Muscle layer of duodenum (tissue), 2 donors: ENCODE data around the gene IL17REL.

Experiments used
- H3K27ac ChIP-seq: one replicate; pipeline ENCODE4 v1.7.0; 2013; ENCODE audit warnings: mild to moderate bottlenecking, low read length
- H3K27me3 ChIP-seq: one replicate; pipeline ENCODE4 v1.7.0; 2013; ENCODE audit warnings: low read depth, mild to moderate bottlenecking, control low read depth, low read length
- H3K36me3 ChIP-seq, 2 donors: one replicate each; pipeline ENCODE4 v1.7.0; 2013; ENCODE audit warnings: low read length in 2 of 2, control low read depth in 1 of 2, mild to moderate bottlenecking in 1 of 2; ENCODE audit not compliant: insufficient read depth in 2 of 2, control insufficient read depth in 1 of 2
- H3K4me1 ChIP-seq, 2 donors: one replicate each; pipeline ENCODE4 v1.7.0; 2013; ENCODE audit warnings: low read length in 2 of 2, mild to moderate bottlenecking in 2 of 2, control low read depth in 1 of 2, moderate library complexity in 1 of 2; ENCODE audit not compliant: insufficient read depth in 2 of 2, control insufficient read depth in 1 of 2
- H3K4me3 ChIP-seq, 2 donors: one replicate each; pipeline ENCODE4 v1.7.0; 2013; ENCODE audit warnings: low read length in 2 of 2, low read depth in 1 of 2, mild to moderate bottlenecking in 1 of 2
- H3K9me3 ChIP-seq, 2 donors: one replicate each; pipeline ENCODE4 v1.7.0; 2013; ENCODE audit warnings: low read length in 2 of 2, control low read depth in 1 of 2, mild to moderate bottlenecking in 1 of 2; ENCODE audit not compliant: control insufficient read depth in 1 of 2
- donor health status: healthy.

Gene IL17REL

GRCh38 chr22:50031189-50032091 lies 18.9 kb upstream of the IL17REL start:
- Histone ChIP-seq H3K4me1 (peaks cover 0 to 9% of the 10 kb centered on the region in 2 donors), H3K9me3 (no peaks in the 10 kb centered on the region), H3K27ac (no peak overlapping the region), H3K27me3 (no peaks in the 10 kb centered on the region), H3K4me3 (no peak overlapping the region), H3K36me3 (no peaks in the 10 kb centered on the region)

- H3K4me3 ChIP-seq: no peak overlapping the region
- no peaks in the 10 kb centered on the region for H3K36me3 ChIP-seq
- no peak overlapping the region for H3K27ac ChIP-seq
Measured at GRCh38 chr22:50030297-50031188, 18.0 kb upstream of the IL17REL start.

GRCh38 chr22:50027639-50028537 lies 15.3 kb upstream of the IL17REL start:
- no peak overlapping the region for H3K4me3 ChIP-seq
- no peaks in the 10 kb centered on the region for H3K9me3 ChIP-seq
- H3K4me1 ChIP-seq: peaks cover 0 to 9% of the 10 kb centered on the region in 2 donors
- no peaks in the 10 kb centered on the region for H3K36me3 ChIP-seq
- no peak overlapping the region for H3K27ac ChIP-seq
- no peaks in the 10 kb centered on the region for H3K27me3 ChIP-seq

More at GRCh38 chr22:50030297-50031188, 18.0 kb upstream of the IL17REL start:
- Histone ChIP-seq H3K27me3 (no peaks in the 10 kb centered on the region), H3K4me1 (peaks cover 0 to 9% of the 10 kb centered on the region in 2 donors), H3K9me3 (no peaks in the 10 kb centered on the region)

GRCh38 chr22:50025993-50026392 lies 13.4 kb upstream of the IL17REL start:
- no peaks in the 10 kb centered on the region for H3K36me3 ChIP-seq
- peaks cover 0 to 9% of the 10 kb centered on the region in 2 donors for H3K4me1 ChIP-seq
- H3K27ac ChIP-seq: no peak overlapping the region
- no peaks in the 10 kb centered on the region for H3K9me3 ChIP-seq
- H3K27me3 ChIP-seq: no peaks in the 10 kb centered on the region
- H3K4me3 ChIP-seq: no peak overlapping the region

GRCh38 chr22:50022171-50022819 lies 9.7 kb upstream of the IL17REL start:
- Histone ChIP-seq H3K27me3 (peaks cover 7% of the 10 kb centered on the region), H3K9me3 (no peaks in the 10 kb centered on the region), H3K4me1 (no peaks in the 10 kb centered on the region), H3K4me3 (no peak overlapping the region), H3K27ac (no peak overlapping the region), H3K36me3 (no peaks in the 10 kb centered on the region)

- Histone ChIP-seq H3K36me3 (no peaks in the 10 kb centered on the region), H3K27me3 (peaks cover 7% of the 10 kb centered on the region), H3K9me3 (no peaks in the 10 kb centered on the region), H3K27ac (no peak overlapping the region), H3K4me1 (no peaks in the 10 kb centered on the region), H3K4me3 (no peak overlapping the region)
Measured at GRCh38 chr22:50020606-50021005, 8.0 kb upstream of the IL17REL start.

GRCh38 chr22:50019316-50019715 lies 6.8 kb upstream of the IL17REL start:
- H3K4me1 ChIP-seq: peaks cover 0 to 7% of the 10 kb centered on the region in 2 donors
- H3K9me3 ChIP-seq: no peaks in the 10 kb centered on the region
- peaks cover 7% of the 10 kb centered on the region for H3K27me3 ChIP-seq
- no peak overlapping the region for H3K27ac ChIP-seq
- H3K36me3 ChIP-seq: no peaks in the 10 kb centered on the region
- H3K4me3 ChIP-seq: no peak overlapping the region

- H3K27me3 ChIP-seq: peaks cover 13% of the 10 kb centered on the region
- no peaks in the 10 kb centered on the region for H3K36me3 ChIP-seq
- H3K4me1 ChIP-seq: peaks cover 0 to 7% of the 10 kb centered on the region in 2 donors
- no peak overlapping the region for H3K27ac ChIP-seq
- no peak overlapping the region for H3K4me3 ChIP-seq
- H3K9me3 ChIP-seq: no peaks in the 10 kb centered on the region
Measured at GRCh38 chr22:50018608-50019285, 6.2 kb upstream of the IL17REL start.

GRCh38 chr22:50017701-50018224 lies 5.2 kb upstream of the IL17REL start:
- Histone ChIP-seq H3K27ac (no peak overlapping the region), H3K9me3 (no peaks in the 10 kb centered on the region), H3K4me3 (no peak overlapping the region), H3K4me1 (peaks cover 0 to 7% of the 10 kb centered on the region in 2 donors), H3K27me3 (peaks cover 18% of the 10 kb centered on the region), H3K36me3 (no peaks in the 10 kb centered on the region)
